Measurements from ENCODE around the gene PDE5A. TPM values are rescaled to one million over a fixed set of nuclear protein-coding genes. Genes with fewer than 3 reads are reported as not detected.

PDE5A gene
- total RNA-seq, 1 donor from 2014 or later = 9.1 TPM

GRCh38 chr4:119549639-119550038 lies 79.0 kb downstream of the PDE5A start:
- Mint-ChIP-seq H3K4me1 (ENCODE audit: unreplicated experiment) (peaks cover 13% of the 10 kb centered on the region), H3K36me3 (ENCODE audit: unreplicated experiment) (peaks cover 9% of the 10 kb centered on the region), H3K27ac (ENCODE audit: unreplicated experiment) (no peak overlapping the region), H3K9me3 (ENCODE audit: unreplicated experiment) (no peaks in the 10 kb centered on the region), H3K4me3 (ENCODE audit: unreplicated experiment) (no peak overlapping the region), H3K27me3 (ENCODE audit: unreplicated experiment) (no peaks in the 10 kb centered on the region)
- DNase-seq (ENCODE audit: extremely low spot score, unreplicated experiment) = no peak
- TF ChIP-seq CTCF (IDR thresholded peaks at IDR 0.05) = no peak

DNA sequence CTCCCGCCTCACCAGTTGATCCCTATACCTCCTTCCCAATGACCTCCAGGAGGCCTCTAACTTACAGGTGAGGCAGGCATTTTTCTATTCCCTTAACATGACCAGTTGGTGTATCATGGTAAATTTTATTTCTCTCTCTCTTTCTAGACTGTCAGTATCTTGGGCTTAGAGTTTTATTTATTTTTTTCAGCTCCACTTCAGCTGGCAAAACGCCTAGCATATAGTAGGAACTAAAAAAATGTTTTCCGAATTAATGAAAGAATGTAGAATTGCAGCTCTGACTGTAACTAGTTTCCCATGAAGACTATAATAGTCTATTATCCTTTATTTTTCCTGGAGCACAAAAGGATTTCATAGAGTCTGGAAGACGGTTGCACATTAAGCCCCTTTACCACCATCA lies 84.8 kb downstream of the PDE5A start:
- DNase-seq (ENCODE audit: extremely low spot score, unreplicated experiment) = no peak
- Mint-ChIP-seq H3K27ac (ENCODE audit: unreplicated experiment) (no peak overlapping the region), H3K4me1 (ENCODE audit: unreplicated experiment) (peaks cover 8% of the 10 kb centered on the region), H3K9me3 (ENCODE audit: unreplicated experiment) (no peaks in the 10 kb centered on the region), H3K36me3 (ENCODE audit: unreplicated experiment) (peaks cover 12% of the 10 kb centered on the region), H3K27me3 (ENCODE audit: unreplicated experiment) (no peaks in the 10 kb centered on the region), H3K4me3 (ENCODE audit: unreplicated experiment) (no peak overlapping the region)
- TF ChIP-seq CTCF (IDR thresholded peaks at IDR 0.05) = no peak

- DNase-seq (ENCODE audit: extremely low spot score, unreplicated experiment) = no peak
- H3K9me3 Mint-ChIP-seq (ENCODE audit: unreplicated experiment) = no peaks in the 10 kb centered on the region
- TF ChIP-seq CTCF (IDR thresholded peaks at IDR 0.05) = no peak
- peaks cover 12% of the 10 kb centered on the region for H3K36me3 Mint-ChIP-seq (ENCODE audit: unreplicated experiment)
- no peaks in the 10 kb centered on the region for H3K27me3 Mint-ChIP-seq (ENCODE audit: unreplicated experiment)
- no peak overlapping the region for H3K4me3 Mint-ChIP-seq (ENCODE audit: unreplicated experiment)
- H3K27ac Mint-ChIP-seq (ENCODE audit: unreplicated experiment) = no peak overlapping the region
- H3K4me1 Mint-ChIP-seq (ENCODE audit: unreplicated experiment) = peaks cover 8% of the 10 kb centered on the region
These were observed 85.4 kb downstream of the PDE5A start for GRCh38 chr4:119543187-119543586.

DNA sequence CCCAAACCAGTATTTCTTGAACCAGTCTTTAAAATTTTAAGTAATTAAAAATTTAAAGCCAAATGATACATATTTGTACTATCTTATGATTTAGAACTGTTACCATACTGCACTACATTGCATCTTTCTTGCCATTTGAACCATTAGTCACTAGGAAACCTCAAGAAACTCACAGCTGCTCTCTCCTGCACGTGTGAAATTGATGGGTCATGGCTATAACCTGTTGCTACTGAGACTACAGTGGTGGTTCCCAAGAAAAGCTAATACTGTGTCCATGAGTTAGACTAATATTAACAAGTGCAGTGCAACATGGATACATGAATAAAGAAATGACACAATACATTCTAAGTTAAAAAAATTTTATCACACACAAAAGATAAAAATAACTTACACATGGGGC lies 88.4 kb downstream of the PDE5A start:
- no peak overlapping the region for H3K4me3 Mint-ChIP-seq (ENCODE audit: unreplicated experiment)
- no peak overlapping the region for H3K27ac Mint-ChIP-seq (ENCODE audit: unreplicated experiment)
- no peaks in the 10 kb centered on the region for H3K27me3 Mint-ChIP-seq (ENCODE audit: unreplicated experiment)
- no peak for DNase-seq (ENCODE audit: extremely low spot score, unreplicated experiment)
- TF ChIP-seq CTCF (IDR thresholded peaks at IDR 0.05) = no peak
- peaks cover 18% of the 10 kb centered on the region for H3K36me3 Mint-ChIP-seq (ENCODE audit: unreplicated experiment)
- H3K4me1 Mint-ChIP-seq (ENCODE audit: unreplicated experiment) = peaks cover 8% of the 10 kb centered on the region
- no peaks in the 10 kb centered on the region for H3K9me3 Mint-ChIP-seq (ENCODE audit: unreplicated experiment)

- Mint-ChIP-seq H3K9me3 (ENCODE audit: unreplicated experiment) (no peaks in the 10 kb centered on the region), H3K4me1 (ENCODE audit: unreplicated experiment) (no peaks in the 10 kb centered on the region), H3K36me3 (ENCODE audit: unreplicated experiment) (peaks cover 33% of the 10 kb centered on the region), H3K4me3 (ENCODE audit: unreplicated experiment) (no peak overlapping the region), H3K27me3 (ENCODE audit: unreplicated experiment) (no peaks in the 10 kb centered on the region), H3K27ac (ENCODE audit: unreplicated experiment) (no peak overlapping the region)
- DNase-seq (ENCODE audit: extremely low spot score, unreplicated experiment) = no peak
- no peak for TF ChIP-seq CTCF (IDR thresholded peaks at IDR 0.05)
These were observed 91.0 kb downstream of the PDE5A start for GRCh38 chr4:119537586-119537985.

Data from osteocyte (in vitro differentiated cells).